ENCODE measurements around the gene COX20. TPM values are rescaled to one million over a fixed set of nuclear protein-coding genes. Genes with fewer than 3 reads are reported as not detected.

The COX20 gene
- polyA plus RNA-seq, 3 donors, result 15.8 to 21.6 (median 17.9) TPM

GRCh38 chr1:244857761-244858160, 22.3 kb downstream of the COX20 start:
- H3K4me1 ChIP-seq (ENCODE audit: control insufficient read depth in 1 of 2, insufficient read depth in 2 of 2, low read length in 2 of 2), result peaks cover 59 to 75% of the 10 kb centered on the region in 2 donors
- H3K9ac ChIP-seq (ENCODE audit: insufficient read depth, low read length, poor library complexity, severe bottlenecking), result no peak overlapping the region
- intact Hi-C loops (cut with micrococcal nuclease), result no loop called here
- no peak for DNase-seq
- peaks cover 99% of the 10 kb centered on the region for H4K20me1 ChIP-seq (ENCODE audit: insufficient read depth, low read length)
- H3K9me3 Mint-ChIP-seq, result no peaks in the 10 kb centered on the region
- H3K4me1 Mint-ChIP-seq, result peaks cover 71% of the 10 kb centered on the region
- peaks cover 0 to 3% (median 0%) of the 10 kb centered on the region in 3 donors for H3K27me3 Mint-ChIP-seq (ENCODE audit: low read depth in 3 of 3)
- H2AFZ ChIP-seq (ENCODE audit: insufficient read depth, low read depth, low read length, poor library complexity, severe bottlenecking), result no peak overlapping the region
- no CpG with 5 or more reads among the region's 3 CpGs for WGBS (ENCODE audit: insufficient coverage)
- H3K36me3 ChIP-seq (replicated peaks in 1 of 2; ENCODE audit: control insufficient read depth in 1 of 2, insufficient read depth in 2 of 2, low read length in 2 of 2), result peaks cover 80 to 88% of the 10 kb centered on the region in 2 donors
- no peaks in the 10 kb centered on the region for H3K9me3 ChIP-seq (replicated peaks in 1 of 2; ENCODE audit: control insufficient read depth in 1 of 2, insufficient read depth in 1 of 2, low read length in 2 of 2)
- H3K36me3 Mint-ChIP-seq, result peaks cover 84 to 92% of the 10 kb centered on the region in 2 donors
- H3K27me3 ChIP-seq (ENCODE audit: control insufficient read depth in 2 of 2, insufficient read depth in 2 of 2, low read length in 2 of 2), result no peaks in the 10 kb centered on the region
- no peak overlapping the region for H3K4me3 Mint-ChIP-seq
- peak overlapping the region in 2 of 7 donors; percentile 37 to 88 for H3K27ac Mint-ChIP-seq
- peaks cover 94% of the 10 kb centered on the region for H3K79me2 ChIP-seq (ENCODE audit: insufficient read depth, low read length)
- no peak overlapping the region for H3K4me2 ChIP-seq (replicated peaks; ENCODE audit: extremely low read depth, low read length, poor library complexity, severe bottlenecking)
- no peak overlapping the region for H3K27ac ChIP-seq (ENCODE audit: low read depth in 1 of 2, low read length in 2 of 2)
- TF ChIP-seq, protein P1, sequence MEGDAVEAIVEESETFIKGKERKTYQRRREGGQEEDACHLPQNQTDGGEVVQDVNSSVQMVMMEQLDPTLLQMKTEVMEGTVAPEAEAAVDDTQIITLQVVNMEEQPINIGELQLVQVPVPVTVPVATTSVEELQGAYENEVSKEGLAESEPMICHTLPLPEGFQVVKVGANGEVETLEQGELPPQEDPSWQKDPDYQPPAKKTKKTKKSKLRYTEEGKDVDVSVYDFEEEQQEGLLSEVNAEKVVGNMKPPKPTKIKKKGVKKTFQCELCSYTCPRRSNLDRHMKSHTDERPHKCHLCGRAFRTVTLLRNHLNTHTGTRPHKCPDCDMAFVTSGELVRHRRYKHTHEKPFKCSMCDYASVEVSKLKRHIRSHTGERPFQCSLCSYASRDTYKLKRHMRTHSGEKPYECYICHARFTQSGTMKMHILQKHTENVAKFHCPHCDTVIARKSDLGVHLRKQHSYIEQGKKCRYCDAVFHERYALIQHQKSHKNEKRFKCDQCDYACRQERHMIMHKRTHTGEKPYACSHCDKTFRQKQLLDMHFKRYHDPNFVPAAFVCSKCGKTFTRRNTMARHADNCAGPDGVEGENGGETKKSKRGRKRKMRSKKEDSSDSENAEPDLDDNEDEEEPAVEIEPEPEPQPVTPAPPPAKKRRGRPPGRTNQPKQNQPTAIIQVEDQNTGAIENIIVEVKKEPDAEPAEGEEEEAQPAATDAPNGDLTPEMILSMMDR (IDR thresholded peaks at IDR 0.05), result no peak
- no peak overlapping the region for H3K4me3 ChIP-seq (replicated peaks in 1 of 3; ENCODE audit: low read depth in 2 of 3, low read length in 3 of 3)

DNA sequence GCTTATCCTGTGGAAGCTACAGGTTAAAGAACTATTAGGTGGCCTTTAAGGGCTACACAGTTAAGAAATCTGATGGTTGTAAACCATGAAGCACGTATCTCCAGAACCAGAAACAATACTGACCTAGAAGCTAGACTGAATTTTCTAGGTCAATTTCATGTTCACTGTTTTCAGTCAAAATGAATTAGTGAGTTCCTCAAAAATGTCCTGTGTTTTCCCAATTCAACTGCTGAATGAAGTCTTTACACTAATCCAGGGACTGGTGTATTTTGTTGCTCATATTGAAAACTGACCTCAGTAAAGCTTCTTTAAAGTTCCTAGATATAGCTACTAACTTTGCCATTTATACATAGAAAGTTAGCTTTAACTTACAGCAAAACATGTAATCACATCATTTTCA, 22.9 kb downstream of the COX20 start:
- no CpG with 5 or more reads among the region's 1 CpG for WGBS (ENCODE audit: insufficient coverage)
- Mint-ChIP-seq H3K36me3 (peaks cover 83 to 88% of the 10 kb centered on the region in 2 donors), H3K4me1 (peaks cover 71% of the 10 kb centered on the region), H3K4me3 (no peak overlapping the region), H3K27me3 (ENCODE audit: low read depth in 3 of 3) (peaks cover 0 to 3% (median 0%) of the 10 kb centered on the region in 3 donors), H3K27ac (peak overlapping the region in 1 of 7 donors; percentile 48), H3K9me3 (no peaks in the 10 kb centered on the region)
- no peaks in the 10 kb centered on the region for H3K27me3 ChIP-seq (ENCODE audit: control insufficient read depth in 2 of 2, insufficient read depth in 2 of 2, low read length in 2 of 2)
- H3K4me1 ChIP-seq (ENCODE audit: control insufficient read depth in 1 of 2, insufficient read depth in 2 of 2, low read length in 2 of 2), result peaks cover 59 to 71% of the 10 kb centered on the region in 2 donors
- peaks cover 75 to 82% of the 10 kb centered on the region in 2 donors for H3K36me3 ChIP-seq (replicated peaks in 1 of 2; ENCODE audit: control insufficient read depth in 1 of 2, insufficient read depth in 2 of 2, low read length in 2 of 2)
- no peaks in the 10 kb centered on the region for H3K9me3 ChIP-seq (replicated peaks in 1 of 2; ENCODE audit: control insufficient read depth in 1 of 2, insufficient read depth in 1 of 2, low read length in 2 of 2)
- H3K9ac ChIP-seq (ENCODE audit: insufficient read depth, low read length, poor library complexity, severe bottlenecking), result no peak overlapping the region
- H4K20me1 ChIP-seq (ENCODE audit: insufficient read depth, low read length), result peaks cover 95% of the 10 kb centered on the region
- H3K27ac ChIP-seq (ENCODE audit: low read depth in 1 of 2, low read length in 2 of 2), result no peak overlapping the region
- no peak overlapping the region for H3K4me2 ChIP-seq (replicated peaks; ENCODE audit: extremely low read depth, low read length, poor library complexity, severe bottlenecking)
- intact Hi-C loops (cut with micrococcal nuclease), result no loop called here
- no peak overlapping the region for H2AFZ ChIP-seq (ENCODE audit: insufficient read depth, low read depth, low read length, poor library complexity, severe bottlenecking)
- peaks cover 94% of the 10 kb centered on the region for H3K79me2 ChIP-seq (ENCODE audit: insufficient read depth, low read length)
- no peak overlapping the region for H3K4me3 ChIP-seq (replicated peaks in 1 of 3; ENCODE audit: low read depth in 2 of 3, low read length in 3 of 3)
- DNase-seq, result no peak
- TF ChIP-seq, protein P1 (IDR thresholded peaks at IDR 0.05), result no peak
